GM12873 (cell line): ENCODE results near the gene PLBD2.

Source experiments
- TF ChIP-seq, protein P1 (sequence below): IDR thresholded peaks from 2 replicates; pipeline ENCODE4 v1.5.1; 2012; ENCODE audit warnings: low read depth, mild to moderate bottlenecking, moderate library complexity, low read length, control low read depth; ENCODE audit not compliant: insufficient read depth; ENCODE audit errors: missing control alignments

Gene PLBD2

DNA sequence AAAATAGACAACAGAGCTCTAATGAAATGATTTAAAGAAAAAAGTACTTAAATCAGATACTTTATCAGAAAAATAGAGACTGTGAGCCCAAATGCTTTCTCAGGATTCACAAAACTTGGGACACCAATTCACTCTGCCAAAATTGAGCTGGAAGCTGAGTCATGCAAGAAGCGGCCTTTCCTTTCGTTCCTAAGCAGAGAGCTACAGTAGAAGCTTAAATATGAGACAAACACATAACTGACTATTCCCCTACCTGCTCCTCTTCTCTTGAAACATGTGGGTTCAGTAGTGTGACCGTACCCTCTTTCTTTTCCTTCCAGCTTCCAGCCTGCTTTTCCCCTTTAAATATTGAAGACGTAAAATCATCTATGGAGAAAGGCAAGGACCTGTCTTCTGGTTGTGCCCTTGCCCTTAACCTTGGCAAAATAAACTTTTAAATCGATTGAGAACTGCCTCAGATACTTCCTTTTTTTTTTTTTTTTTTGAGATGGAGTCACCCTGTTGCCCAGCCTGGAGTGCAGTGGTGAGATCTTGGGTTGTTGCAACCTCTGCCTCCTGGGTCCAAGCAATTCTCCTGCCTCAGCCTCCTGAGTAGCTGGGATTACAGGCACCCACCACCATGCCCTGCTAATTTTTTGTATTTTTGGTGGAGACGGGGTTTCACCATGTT, 49.7 kb downstream of the PLBD2 start:
- TF ChIP-seq, protein P1, sequence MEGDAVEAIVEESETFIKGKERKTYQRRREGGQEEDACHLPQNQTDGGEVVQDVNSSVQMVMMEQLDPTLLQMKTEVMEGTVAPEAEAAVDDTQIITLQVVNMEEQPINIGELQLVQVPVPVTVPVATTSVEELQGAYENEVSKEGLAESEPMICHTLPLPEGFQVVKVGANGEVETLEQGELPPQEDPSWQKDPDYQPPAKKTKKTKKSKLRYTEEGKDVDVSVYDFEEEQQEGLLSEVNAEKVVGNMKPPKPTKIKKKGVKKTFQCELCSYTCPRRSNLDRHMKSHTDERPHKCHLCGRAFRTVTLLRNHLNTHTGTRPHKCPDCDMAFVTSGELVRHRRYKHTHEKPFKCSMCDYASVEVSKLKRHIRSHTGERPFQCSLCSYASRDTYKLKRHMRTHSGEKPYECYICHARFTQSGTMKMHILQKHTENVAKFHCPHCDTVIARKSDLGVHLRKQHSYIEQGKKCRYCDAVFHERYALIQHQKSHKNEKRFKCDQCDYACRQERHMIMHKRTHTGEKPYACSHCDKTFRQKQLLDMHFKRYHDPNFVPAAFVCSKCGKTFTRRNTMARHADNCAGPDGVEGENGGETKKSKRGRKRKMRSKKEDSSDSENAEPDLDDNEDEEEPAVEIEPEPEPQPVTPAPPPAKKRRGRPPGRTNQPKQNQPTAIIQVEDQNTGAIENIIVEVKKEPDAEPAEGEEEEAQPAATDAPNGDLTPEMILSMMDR, result no peak

DNA sequence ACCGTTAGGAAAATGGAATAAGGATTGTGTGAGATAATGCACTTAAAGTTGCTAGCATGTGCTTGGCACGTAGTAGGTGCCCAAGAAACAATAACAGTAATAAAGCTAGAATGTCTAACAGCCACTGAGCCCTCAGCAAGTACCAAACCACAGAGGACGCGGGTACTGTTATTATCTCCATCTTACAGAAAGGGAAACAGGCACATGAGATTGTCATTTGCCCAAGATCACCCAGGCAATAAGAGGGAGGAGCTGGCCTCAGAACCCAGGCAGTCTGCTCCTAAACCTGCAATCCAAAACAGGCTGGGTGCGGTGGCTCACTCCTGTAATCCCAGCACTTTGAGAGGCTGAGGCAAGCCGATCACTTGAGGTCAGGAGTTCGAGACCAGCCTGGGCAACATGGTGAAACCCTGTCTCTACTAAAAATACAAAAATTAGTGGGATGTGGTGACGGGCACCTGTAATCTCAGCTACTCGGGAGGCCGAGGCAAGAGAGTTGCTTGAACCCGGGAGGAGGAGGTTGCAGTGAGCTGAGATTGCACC, 50.4 kb downstream of the PLBD2 start:
- TF ChIP-seq, protein P1, result no peak

GRCh38 chr12:113409462-113410124, 51.2 kb downstream of the PLBD2 start:
- TF ChIP-seq, protein P1, result no peak

DNA sequence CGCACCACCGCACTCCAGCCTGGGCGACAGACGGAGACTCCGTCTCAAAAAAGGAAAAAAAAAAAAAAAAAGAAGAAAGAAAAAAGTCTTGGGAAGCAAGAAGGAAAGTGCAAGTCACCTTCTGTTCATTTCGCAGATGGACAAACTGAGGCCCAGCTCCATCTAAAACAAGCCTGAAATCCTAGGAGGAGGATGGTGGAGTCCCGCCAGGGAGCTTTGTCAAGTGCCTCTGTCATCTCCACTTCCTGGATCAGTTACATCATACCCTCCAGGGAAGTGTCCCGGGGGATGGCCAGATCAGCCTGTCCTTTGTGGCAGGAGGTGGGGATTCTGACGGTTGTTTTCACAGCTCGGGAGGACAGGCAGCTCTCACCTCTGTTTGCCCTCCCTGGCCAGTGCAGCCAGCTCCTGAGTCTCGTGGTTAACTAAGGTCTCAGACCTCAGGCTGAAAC, 55.1 kb downstream of the PLBD2 start:
- TF ChIP-seq, protein P1, result no peak

DNA sequence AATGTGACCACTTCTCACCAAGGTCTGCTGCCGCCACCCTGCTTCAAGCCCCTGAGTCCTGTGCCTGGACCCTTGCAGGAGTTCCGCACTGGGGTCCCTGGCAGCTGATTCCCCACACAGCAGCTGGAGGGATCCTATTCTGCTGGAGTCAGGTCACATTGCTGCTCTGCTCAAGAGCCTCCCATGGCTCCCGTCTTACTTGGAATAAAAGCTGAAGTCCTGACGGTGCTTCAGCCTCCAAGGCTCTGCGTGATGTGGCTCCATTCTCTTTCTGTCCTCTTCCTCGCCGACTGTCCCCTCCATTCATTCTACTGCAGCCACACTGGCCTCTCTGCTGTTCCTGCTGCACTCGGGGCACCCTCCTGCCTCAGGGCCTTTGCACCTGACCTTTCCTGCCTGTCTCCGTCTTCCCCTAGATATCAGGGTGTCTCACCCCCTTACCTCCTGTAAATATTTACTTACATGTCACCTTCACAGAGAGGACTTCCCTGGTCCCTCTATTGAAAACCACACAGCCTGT, 56.2 kb downstream of the PLBD2 start:
- TF ChIP-seq, protein P1, result no peak

DNA sequence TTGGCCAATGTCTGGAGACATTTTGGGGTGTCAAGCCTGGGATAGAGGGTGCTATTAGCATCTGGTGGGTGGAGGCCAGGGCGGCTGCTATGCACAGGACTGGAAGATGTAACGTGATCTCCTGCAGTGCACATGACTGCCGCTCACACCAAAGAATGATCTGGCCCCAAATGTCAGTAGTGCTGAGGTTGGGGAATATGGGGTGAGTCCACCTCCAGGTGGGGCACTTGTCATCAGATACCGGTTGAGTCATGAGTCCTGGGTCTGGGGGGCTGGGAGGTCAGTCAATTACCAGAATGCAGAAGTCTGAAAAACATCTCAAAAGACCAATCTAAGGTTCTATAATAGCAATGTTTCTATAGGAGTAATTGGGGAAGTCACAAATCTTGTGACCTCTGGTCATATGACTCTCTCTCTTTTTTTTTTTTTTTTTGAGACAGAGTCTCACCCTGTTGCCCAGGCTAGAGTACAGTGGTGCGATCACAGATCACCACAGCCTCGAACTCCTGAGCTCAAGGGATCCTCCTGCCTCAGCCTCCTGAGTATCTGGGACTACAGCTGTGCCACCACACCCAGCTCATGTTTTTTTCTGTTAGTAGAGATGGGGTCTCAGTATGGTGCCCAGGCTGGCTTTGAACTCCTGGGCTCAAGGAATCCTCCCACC, 57.8 kb downstream of the PLBD2 start:
- TF ChIP-seq, protein P1, result no peak
